ENCODE results near the gene NHLRC4.

DNA sequence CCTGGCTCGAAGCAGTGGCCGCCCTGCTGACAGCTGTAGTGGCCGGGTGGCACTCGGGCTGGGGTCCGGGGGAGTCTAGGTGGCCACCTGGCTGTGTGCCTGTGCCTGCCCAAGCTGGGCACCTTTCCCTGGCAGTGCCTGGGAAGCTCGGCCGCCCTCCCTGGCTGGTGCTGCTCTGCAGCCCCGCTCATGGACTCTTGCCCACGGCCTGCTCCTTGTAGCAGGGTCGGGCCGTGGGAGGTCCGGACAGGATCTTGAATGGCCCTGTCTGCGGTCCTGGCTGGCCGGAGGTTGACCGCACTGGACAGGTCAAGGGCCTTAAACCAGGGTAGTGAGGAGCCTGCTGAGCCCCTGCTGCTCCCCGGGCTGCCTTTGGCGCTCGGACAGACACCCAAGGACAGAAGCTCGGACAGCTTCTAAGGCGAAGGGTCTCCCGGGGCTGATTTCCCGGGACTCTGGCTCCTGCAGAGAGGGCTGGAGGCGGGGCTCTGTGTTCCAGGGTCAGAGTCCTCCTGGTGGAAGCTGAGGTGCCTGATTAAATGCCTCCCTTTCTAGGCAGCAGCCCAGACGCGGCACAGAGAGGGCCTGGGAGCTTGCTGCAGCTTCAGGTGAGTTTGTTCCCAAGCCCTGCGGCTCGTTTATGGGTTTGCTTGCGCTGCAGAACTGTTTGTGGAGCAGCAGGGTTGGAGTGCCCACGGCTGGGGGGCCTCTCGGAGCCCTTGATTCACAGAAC is 33.2 kb upstream of the NHLRC4 start:
- TF ChIP-seq, protein P1, sequence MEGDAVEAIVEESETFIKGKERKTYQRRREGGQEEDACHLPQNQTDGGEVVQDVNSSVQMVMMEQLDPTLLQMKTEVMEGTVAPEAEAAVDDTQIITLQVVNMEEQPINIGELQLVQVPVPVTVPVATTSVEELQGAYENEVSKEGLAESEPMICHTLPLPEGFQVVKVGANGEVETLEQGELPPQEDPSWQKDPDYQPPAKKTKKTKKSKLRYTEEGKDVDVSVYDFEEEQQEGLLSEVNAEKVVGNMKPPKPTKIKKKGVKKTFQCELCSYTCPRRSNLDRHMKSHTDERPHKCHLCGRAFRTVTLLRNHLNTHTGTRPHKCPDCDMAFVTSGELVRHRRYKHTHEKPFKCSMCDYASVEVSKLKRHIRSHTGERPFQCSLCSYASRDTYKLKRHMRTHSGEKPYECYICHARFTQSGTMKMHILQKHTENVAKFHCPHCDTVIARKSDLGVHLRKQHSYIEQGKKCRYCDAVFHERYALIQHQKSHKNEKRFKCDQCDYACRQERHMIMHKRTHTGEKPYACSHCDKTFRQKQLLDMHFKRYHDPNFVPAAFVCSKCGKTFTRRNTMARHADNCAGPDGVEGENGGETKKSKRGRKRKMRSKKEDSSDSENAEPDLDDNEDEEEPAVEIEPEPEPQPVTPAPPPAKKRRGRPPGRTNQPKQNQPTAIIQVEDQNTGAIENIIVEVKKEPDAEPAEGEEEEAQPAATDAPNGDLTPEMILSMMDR (IDR thresholded peaks at IDR 0.05): no peak
- no peak for TF ChIP-seq POLR2AphosphoS5 (IDR thresholded peaks at IDR 0.05; ENCODE audit: low read depth, low read length)
